HepG2 (cell line): Measurements from ENCODE around the gene KLHDC7A. TPM values are rescaled to one million over a fixed set of nuclear protein-coding genes. Genes with fewer than 3 reads are reported as not detected.

Experiments
- ATAC-seq: fragments of 200-7000 bp; cut with Tn5 transposase; 3 replicates; pipeline ENCODE4 v1.9.1; 2020; ENCODE audit warnings: mild to moderate bottlenecking, moderate library complexity
- BruUV-seq: library from RNA; stranded (reverse); fragments of 400-500 nt; replicated peaks from 2 replicates; lab custom pipeline; 2021; lab: Mats Ljungman, UMichigan
- CTCF ChIA-PET: fragments of 300-600 bp; formaldehyde crosslinking; extraction: SDS; loops from one replicate; lab custom pipeline; 2021; ENCODE audit warnings: low total read pairs, inconsistent platforms, low intra/inter-chr PET ratio; lab: Yijun Ruan, JAX
- POLR2A ChIA-PET: fragments of 350-600 bp; sonication (Branson Sonifier 250); formaldehyde crosslinking; loops from one replicate; lab custom pipeline; 2020; ENCODE audit warnings: antibody characterized with exemption, inconsistent platforms; lab: Yijun Ruan, JAX
- DNase-seq: peaks from one replicate; pipeline ENCODE4 v3.0.0-alpha.2; 2015; ENCODE audit warnings: low spot score
- FAIRE-seq: peaks from 3 replicates; lab custom pipeline; 2011; peaks lifted over from hg19 to GRCh38; lab: Jason Lieb, UNC
- H2AFZ ChIP-seq: one replicate; pipeline ENCODE4 v1.6.1; 2011; ENCODE audit warnings: low read length, inconsistent platforms
- H3K27ac ChIP-seq: fragments of 300-600 bp; 3 replicates; pipeline ENCODE4 v1.8.0; 2011; ENCODE audit warnings: mixed run types, mild to moderate bottlenecking, mixed read lengths, low read length, inconsistent platforms; ENCODE audit not compliant: insufficient read depth; ENCODE audit errors: extremely low read length
- H3K27me3 ChIP-seq, 2 experiments: fragments of 200-600 bp in 1 of 2; 2 replicates in 1 of 2; 3 replicates in 1 of 2; pipeline versions ENCODE4 v1.6.0 to v1.8.0; 2011; ENCODE audit warnings: low read length in 2 of 2, mild to moderate bottlenecking in 2 of 2, moderate library complexity in 2 of 2, inconsistent platforms in 1 of 2; ENCODE audit not compliant: insufficient read depth in 2 of 2, control insufficient read depth in 1 of 2
- H3K36me3 ChIP-seq, 2 experiments: fragments of 200-600 bp in 1 of 2; replicated peaks in 1 of 2; 2 replicates in 1 of 2; 3 replicates in 1 of 2; pipeline versions ENCODE4 v1.5.1 to v1.8.0; 2011; ENCODE audit warnings: low read length in 2 of 2, inconsistent platforms in 1 of 2; ENCODE audit not compliant: insufficient read depth in 2 of 2, control insufficient read depth in 1 of 2
- H3K4me1 ChIP-seq: 2 replicates; pipeline ENCODE4 v1.5.1; 2012; ENCODE audit warnings: low read length, inconsistent platforms; ENCODE audit not compliant: insufficient read depth
- H3K4me2 ChIP-seq: 2 replicates; pipeline ENCODE4 v1.6.0; 2011; ENCODE audit warnings: low read depth, low read length, inconsistent platforms
- H3K4me3 ChIP-seq, 3 experiments: fragments of 200-600 bp in 1 of 3; sonication (generic), shearing (Covaris generic) in 1 of 3; replicated peaks in 1 of 3; 2 replicates each; pipeline ENCODE4 v1.5.1; 2011 to 2016; ENCODE audit warnings: low read length in 3 of 3, inconsistent platforms in 2 of 3, low read depth in 2 of 3, mild to moderate bottlenecking in 2 of 3, control low read depth in 1 of 3, mixed read lengths in 1 of 3; ENCODE audit not compliant: insufficient read depth in 1 of 3
- H3K79me2 ChIP-seq: one replicate; pipeline ENCODE4 v1.6.1; 2011; ENCODE audit warnings: low read length, inconsistent platforms; ENCODE audit not compliant: insufficient read depth
- H3K9ac ChIP-seq: 2 replicates; pipeline ENCODE4 v1.6.0; 2011; ENCODE audit warnings: mild to moderate bottlenecking, low read depth, low read length, inconsistent platforms; ENCODE audit not compliant: insufficient read depth
- H3K9me3 ChIP-seq: 2 replicates; pipeline ENCODE4 v1.5.1; 2012; ENCODE audit warnings: mild to moderate bottlenecking, low read length
- H4K20me1 ChIP-seq: 2 replicates; pipeline ENCODE4 v1.6.0; 2011; ENCODE audit warnings: inconsistent platforms, mild to moderate bottlenecking, low read length, moderate library complexity; ENCODE audit not compliant: insufficient read depth
- CREB3 ChIP-seq: sonication (generic); formaldehyde crosslinking; IDR thresholded peaks from 2 replicates; pipeline ENCODE4 v1.5.0; 2020; ENCODE audit warnings: missing genetic modification reagents
- CTCF ChIP-seq: sonication (generic); formaldehyde crosslinking; IDR thresholded peaks from 2 replicates; pipeline ENCODE4 v1.5.0; 2020; ENCODE audit warnings: mild to moderate bottlenecking, missing genetic modification reagents, moderate library complexity
- DPF2 ChIP-seq: sonication (generic); formaldehyde crosslinking; IDR thresholded peaks from 2 replicates; pipeline ENCODE4 v1.4.0; 2020; ENCODE audit warnings: mild to moderate bottlenecking, low read depth, missing genetic modification reagents, borderline replicate concordance
- FOXJ3 ChIP-seq: sonication (generic); formaldehyde crosslinking; IDR thresholded peaks from 2 replicates; pipeline ENCODE4 v1.4.0; 2020; ENCODE audit warnings: missing genetic modification reagents, mild to moderate bottlenecking, borderline replicate concordance
- KLF9 ChIP-seq: IDR thresholded peaks from 2 replicates; pipeline ENCODE4 v1.6.1; 2016; ENCODE audit warnings: low read depth
- NFE2L1 ChIP-seq: sonication (generic); formaldehyde crosslinking; IDR thresholded peaks from 2 replicates; pipeline ENCODE4 v1.4.0; 2020; ENCODE audit warnings: missing genetic modification reagents, mild to moderate bottlenecking, borderline replicate concordance
- PCBP1 ChIP-seq: fragments of 200-400 bp; formaldehyde crosslinking; IDR thresholded peaks from 2 replicates; pipeline ENCODE4 v1.6.1; 2017; ENCODE audit warnings: mild to moderate bottlenecking, low read depth, low read length, borderline replicate concordance
- SNRNP70 ChIP-seq: fragments of 200-400 bp; formaldehyde crosslinking; IDR thresholded peaks from 2 replicates; pipeline ENCODE4 v1.6.1; 2017; ENCODE audit warnings: mild to moderate bottlenecking, low read depth, low read length, moderate library complexity
- SYNCRIP ChIP-seq: fragments of 200-400 bp; formaldehyde crosslinking; IDR thresholded peaks from 2 replicates; pipeline ENCODE4 v1.6.1; 2018; ENCODE audit warnings: mild to moderate bottlenecking, low read depth, low read length; ENCODE audit not compliant: insufficient read depth
- ZNF274 ChIP-seq: sonication (generic); formaldehyde crosslinking; IDR thresholded peaks from 2 replicates; pipeline ENCODE4 v1.5.1; 2020; ENCODE audit warnings: mild to moderate bottlenecking, missing genetic modification reagents
- ZNF335 ChIP-seq: sonication (generic); formaldehyde crosslinking; IDR thresholded peaks from 2 replicates; pipeline ENCODE4 v1.4.0; 2020; ENCODE audit warnings: missing genetic modification reagents
- ZNF33A ChIP-seq: sonication (generic); formaldehyde crosslinking; IDR thresholded peaks from 2 replicates; pipeline ENCODE4 v1.5.1; 2020; ENCODE audit warnings: missing genetic modification reagents, mild to moderate bottlenecking, moderate library complexity, borderline replicate concordance
- ZNF446 ChIP-seq: sonication (generic); formaldehyde crosslinking; IDR thresholded peaks from 2 replicates; pipeline ENCODE4 v1.5.0; 2020; ENCODE audit warnings: mild to moderate bottlenecking, missing genetic modification reagents
- ZNF800 ChIP-seq: sonication (generic); formaldehyde crosslinking; IDR thresholded peaks from 2 replicates; pipeline ENCODE4 v1.4.0; 2020; ENCODE audit warnings: missing genetic modification reagents
- ZSCAN31 ChIP-seq: sonication (generic); formaldehyde crosslinking; IDR thresholded peaks from 2 replicates; pipeline ENCODE4 v1.5.0; 2020; ENCODE audit warnings: low read depth, mild to moderate bottlenecking, missing genetic modification reagents
- WGBS: methylation state at CpG from one replicate; pipeline ENCODE4 v1.1.6; 2017; ENCODE audit warnings: low lambda C conversion rate; 5-methylcytosine and 5-hydroxymethylcytosine counted together
- in situ Hi-C: cut with HindIII; loops from 2 replicates; pipeline ENCODE4 v1.10.0; 2017; ENCODE audit warnings: low pct_unique_long_range_greater_than_20kb; ENCODE audit not compliant: extremely low pct_ligation_motif_present
- intact Hi-C: fragments of 100-400 bp; cut with micrococcal nuclease; formaldehyde crosslinking; loops from one replicate; pipeline ENCODE4 v1.10.0; 2022; ENCODE audit not compliant: unreplicated experiment
- polyA plus RNA-seq, 8 experiments: library from polyadenylated mRNA; depleted of rRNA in 3 of 8; stranded (reverse) in 7 of 8; unstranded in 1 of 8; fragments of >200 nt; fragmentation: Illumina TruSeq in 4 of 8; extraction: Trizol in 4 of 8; gene quantifications; 2 replicates each; pipeline versions ENCODE4 v1.2.1 to v1.2.3, GENCODE V29; 2011 to 2016; ENCODE audit warnings: low read depth in 4 of 8, missing spikeins in 1 of 8, mixed read lengths in 1 of 8; ENCODE audit not compliant: insufficient read depth in 1 of 8
- total RNA-seq, 5 experiments: library from RNA; depleted of rRNA; stranded (reverse); fragments of >200 nt; fragmentation: Illumina TruSeq; extraction: Trizol; gene quantifications; 2 replicates each; pipeline ENCODE4 v1.2.3, GENCODE V29; 2016; ENCODE audit warnings: low read depth in 1 of 5
- TF ChIP-seq, protein P1 (sequence below): sonication (generic); formaldehyde crosslinking; IDR thresholded peaks from 2 replicates; pipeline ENCODE4 v1.9.0; 2021; ENCODE audit warnings: missing genetic modification reagents, mild to moderate bottlenecking, borderline replicate concordance
- TF ChIP-seq, protein P2 (sequence below), 2 experiments: sonication (generic) in 1 of 2; formaldehyde crosslinking in 1 of 2; IDR thresholded peaks; 2 replicates each; pipeline versions ENCODE4 v1.4.0 to v1.6.1; 2018 to 2020; ENCODE audit warnings: missing genetic modification reagents in 2 of 2, borderline replicate concordance in 1 of 2, low read depth in 1 of 2, mild to moderate bottlenecking in 1 of 2, missing biosample characterization in 1 of 2

KLHDC7A gene
- total and polyA plus RNA-seq, 2 of the 13 experiments (the other 11 are each of a cell fraction or from before 2014, with no cell fraction given), result 0.15 to 1.8 TPM

DNA sequence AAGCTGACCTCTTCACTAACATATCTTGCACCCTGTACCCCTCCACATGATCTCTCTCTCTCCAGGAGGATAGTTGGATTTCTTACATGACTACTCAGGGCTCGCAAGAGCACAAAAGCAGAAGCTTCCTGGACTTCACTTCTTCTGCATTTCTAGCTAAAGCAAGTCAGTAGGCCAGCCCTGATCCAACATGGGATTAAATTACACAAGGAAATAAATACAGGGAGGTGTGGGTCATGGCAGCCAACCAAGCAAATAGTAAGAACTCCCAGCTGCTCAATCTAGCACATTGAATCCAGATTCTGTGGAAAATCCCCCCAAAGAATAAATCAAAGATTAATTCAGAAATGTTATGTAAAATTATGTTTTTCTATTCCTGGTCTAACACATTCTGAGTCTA is 33.3 kb downstream of the KLHDC7A start:
- no peak overlapping the region for H3K4me3 ChIP-seq
- BruUV-seq, result no TSS peak
- H3K36me3 ChIP-seq, result no peaks in the 10 kb centered on the region
- DNase-seq, result no peak
- H3K9ac ChIP-seq, result no peak overlapping the region
- ChIA-PET POLR2A (no interaction called here), CTCF (no interaction called here)
- H4K20me1 ChIP-seq, result no peaks in the 10 kb centered on the region
- no peak for ATAC-seq
- H3K4me1 ChIP-seq, result peaks cover 20% of the 10 kb centered on the region
- no peak overlapping the region for H3K4me2 ChIP-seq
- in situ Hi-C loops (no loop called here), intact Hi-C loops (no loop called here)
- no peak for FAIRE-seq
- H3K27ac ChIP-seq, result no peak overlapping the region
- H3K79me2 ChIP-seq, result no peaks in the 10 kb centered on the region
- no peaks in the 10 kb centered on the region for H3K27me3 ChIP-seq
- H3K9me3 ChIP-seq, result peaks cover 15% of the 10 kb centered on the region
- 94% methylated on average over 1 of the region's 1 CpG for WGBS
- H2AFZ ChIP-seq, result no peak overlapping the region
- TF ChIP-seq ZNF274 (CRISPR knock-in tag), result no peak
- TF ChIP-seq PCBP1, result no peak
- no peak for TF ChIP-seq DPF2 (CRISPR knock-in tag)
- TF ChIP-seq, protein P1, sequence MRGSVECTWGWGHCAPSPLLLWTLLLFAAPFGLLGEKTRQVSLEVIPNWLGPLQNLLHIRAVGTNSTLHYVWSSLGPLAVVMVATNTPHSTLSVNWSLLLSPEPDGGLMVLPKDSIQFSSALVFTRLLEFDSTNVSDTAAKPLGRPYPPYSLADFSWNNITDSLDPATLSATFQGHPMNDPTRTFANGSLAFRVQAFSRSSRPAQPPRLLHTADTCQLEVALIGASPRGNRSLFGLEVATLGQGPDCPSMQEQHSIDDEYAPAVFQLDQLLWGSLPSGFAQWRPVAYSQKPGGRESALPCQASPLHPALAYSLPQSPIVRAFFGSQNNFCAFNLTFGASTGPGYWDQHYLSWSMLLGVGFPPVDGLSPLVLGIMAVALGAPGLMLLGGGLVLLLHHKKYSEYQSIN (CRISPR knock-in tag), result no peak
- TF ChIP-seq CTCF (CRISPR knock-in tag), result no peak
- TF ChIP-seq SNRNP70, result no peak
- TF ChIP-seq ZNF335 (CRISPR knock-in tag), result no peak
- TF ChIP-seq ZNF800 (CRISPR knock-in tag), result no peak
- no peak for TF ChIP-seq CREB3 (CRISPR knock-in tag)
- no peak for TF ChIP-seq SYNCRIP
- TF ChIP-seq, protein P2, sequence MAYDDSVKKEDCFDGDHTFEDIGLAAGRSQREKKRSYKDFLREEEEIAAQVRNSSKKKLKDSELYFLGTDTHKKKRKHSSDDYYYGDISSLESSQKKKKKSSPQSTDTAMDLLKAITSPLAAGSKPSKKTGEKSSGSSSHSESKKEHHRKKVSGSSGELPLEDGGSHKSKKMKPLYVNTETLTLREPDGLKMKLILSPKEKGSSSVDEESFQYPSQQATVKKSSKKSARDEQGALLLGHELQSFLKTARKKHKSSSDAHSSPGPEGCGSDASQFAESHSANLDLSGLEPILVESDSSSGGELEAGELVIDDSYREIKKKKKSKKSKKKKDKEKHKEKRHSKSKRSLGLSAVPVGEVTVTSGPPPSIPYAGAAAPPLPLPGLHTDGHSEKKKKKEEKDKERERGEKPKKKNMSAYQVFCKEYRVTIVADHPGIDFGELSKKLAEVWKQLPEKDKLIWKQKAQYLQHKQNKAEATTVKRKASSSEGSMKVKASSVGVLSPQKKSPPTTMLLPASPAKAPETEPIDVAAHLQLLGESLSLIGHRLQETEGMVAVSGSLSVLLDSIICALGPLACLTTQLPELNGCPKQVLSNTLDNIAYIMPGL (CRISPR knock-in tag; IDR thresholded peaks at IDR 0.05; ENCODE audit: borderline replicate concordance in 1 of 2, low read depth in 1 of 2), result no peak
- no peak for TF ChIP-seq FOXJ3 (CRISPR knock-in tag)
- TF ChIP-seq ZNF33A (CRISPR knock-in tag), result no peak
- no peak for TF ChIP-seq ZSCAN31 (CRISPR knock-in tag)
- no peak for TF ChIP-seq KLF9
- TF ChIP-seq ZNF446 (CRISPR knock-in tag), result no peak
- TF ChIP-seq NFE2L1 (CRISPR knock-in tag), result no peak
